ENCODE results near the gene PRKCZ.

DNA sequence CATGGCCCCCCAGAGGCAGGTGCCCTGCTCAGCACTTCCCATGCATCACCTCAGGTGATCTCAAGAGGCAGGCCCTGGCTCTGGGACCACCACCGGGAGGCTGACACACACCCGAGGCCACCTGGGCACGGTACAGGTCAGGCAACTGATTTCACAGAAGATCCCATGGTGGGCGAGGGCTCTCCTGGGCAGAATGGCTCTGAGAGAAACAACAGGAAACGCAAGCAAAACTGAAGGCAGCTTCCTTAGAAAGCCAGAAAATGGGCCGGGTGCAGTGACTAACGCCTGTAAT, 166.5 kb downstream of the PRKCZ start:
- TF ChIP-seq EZH2 (IDR thresholded peaks at IDR 0.05; ENCODE audit: borderline replicate concordance, low read depth, low read length) (no peak), ZNF12 (CRISPR knock-in tag; IDR thresholded peaks at IDR 0.05) (no peak), POLR2AphosphoS5 (IDR thresholded peaks at IDR 0.05; ENCODE audit: control insufficient read depth, insufficient read depth, low read depth, low read length) (no peak), ATF1 (CRISPR knock-in tag; IDR thresholded peaks at IDR 0.05) (no peak), ATF1 (tag; IDR thresholded peaks at IDR 0.05) (no peak), POLR2A (conservative IDR thresholded peaks at IDR 0.05) (no peak), CHD2 (IDR thresholded peaks at IDR 0.05; ENCODE audit: low read depth, low read length) (no peak), EP300 (IDR thresholded peaks at IDR 0.05; ENCODE audit: low read length) (no peak), YY1 (IDR thresholded peaks at IDR 0.05; ENCODE audit: borderline replicate concordance in 1 of 3, control insufficient read depth in 1 of 3, extremely low read depth in 1 of 3, insufficient read depth in 3 of 3, insufficient read length in 1 of 3, insufficient replicate concordance in 2 of 3, low read depth in 1 of 3, low read length in 2 of 3) (no peak), SRF (CRISPR knock-in tag; IDR thresholded peaks at IDR 0.05) (no peak), ELF4 (CRISPR knock-in tag; IDR thresholded peaks at IDR 0.05) (no peak)
- TF ChIP-seq, protein P1, sequence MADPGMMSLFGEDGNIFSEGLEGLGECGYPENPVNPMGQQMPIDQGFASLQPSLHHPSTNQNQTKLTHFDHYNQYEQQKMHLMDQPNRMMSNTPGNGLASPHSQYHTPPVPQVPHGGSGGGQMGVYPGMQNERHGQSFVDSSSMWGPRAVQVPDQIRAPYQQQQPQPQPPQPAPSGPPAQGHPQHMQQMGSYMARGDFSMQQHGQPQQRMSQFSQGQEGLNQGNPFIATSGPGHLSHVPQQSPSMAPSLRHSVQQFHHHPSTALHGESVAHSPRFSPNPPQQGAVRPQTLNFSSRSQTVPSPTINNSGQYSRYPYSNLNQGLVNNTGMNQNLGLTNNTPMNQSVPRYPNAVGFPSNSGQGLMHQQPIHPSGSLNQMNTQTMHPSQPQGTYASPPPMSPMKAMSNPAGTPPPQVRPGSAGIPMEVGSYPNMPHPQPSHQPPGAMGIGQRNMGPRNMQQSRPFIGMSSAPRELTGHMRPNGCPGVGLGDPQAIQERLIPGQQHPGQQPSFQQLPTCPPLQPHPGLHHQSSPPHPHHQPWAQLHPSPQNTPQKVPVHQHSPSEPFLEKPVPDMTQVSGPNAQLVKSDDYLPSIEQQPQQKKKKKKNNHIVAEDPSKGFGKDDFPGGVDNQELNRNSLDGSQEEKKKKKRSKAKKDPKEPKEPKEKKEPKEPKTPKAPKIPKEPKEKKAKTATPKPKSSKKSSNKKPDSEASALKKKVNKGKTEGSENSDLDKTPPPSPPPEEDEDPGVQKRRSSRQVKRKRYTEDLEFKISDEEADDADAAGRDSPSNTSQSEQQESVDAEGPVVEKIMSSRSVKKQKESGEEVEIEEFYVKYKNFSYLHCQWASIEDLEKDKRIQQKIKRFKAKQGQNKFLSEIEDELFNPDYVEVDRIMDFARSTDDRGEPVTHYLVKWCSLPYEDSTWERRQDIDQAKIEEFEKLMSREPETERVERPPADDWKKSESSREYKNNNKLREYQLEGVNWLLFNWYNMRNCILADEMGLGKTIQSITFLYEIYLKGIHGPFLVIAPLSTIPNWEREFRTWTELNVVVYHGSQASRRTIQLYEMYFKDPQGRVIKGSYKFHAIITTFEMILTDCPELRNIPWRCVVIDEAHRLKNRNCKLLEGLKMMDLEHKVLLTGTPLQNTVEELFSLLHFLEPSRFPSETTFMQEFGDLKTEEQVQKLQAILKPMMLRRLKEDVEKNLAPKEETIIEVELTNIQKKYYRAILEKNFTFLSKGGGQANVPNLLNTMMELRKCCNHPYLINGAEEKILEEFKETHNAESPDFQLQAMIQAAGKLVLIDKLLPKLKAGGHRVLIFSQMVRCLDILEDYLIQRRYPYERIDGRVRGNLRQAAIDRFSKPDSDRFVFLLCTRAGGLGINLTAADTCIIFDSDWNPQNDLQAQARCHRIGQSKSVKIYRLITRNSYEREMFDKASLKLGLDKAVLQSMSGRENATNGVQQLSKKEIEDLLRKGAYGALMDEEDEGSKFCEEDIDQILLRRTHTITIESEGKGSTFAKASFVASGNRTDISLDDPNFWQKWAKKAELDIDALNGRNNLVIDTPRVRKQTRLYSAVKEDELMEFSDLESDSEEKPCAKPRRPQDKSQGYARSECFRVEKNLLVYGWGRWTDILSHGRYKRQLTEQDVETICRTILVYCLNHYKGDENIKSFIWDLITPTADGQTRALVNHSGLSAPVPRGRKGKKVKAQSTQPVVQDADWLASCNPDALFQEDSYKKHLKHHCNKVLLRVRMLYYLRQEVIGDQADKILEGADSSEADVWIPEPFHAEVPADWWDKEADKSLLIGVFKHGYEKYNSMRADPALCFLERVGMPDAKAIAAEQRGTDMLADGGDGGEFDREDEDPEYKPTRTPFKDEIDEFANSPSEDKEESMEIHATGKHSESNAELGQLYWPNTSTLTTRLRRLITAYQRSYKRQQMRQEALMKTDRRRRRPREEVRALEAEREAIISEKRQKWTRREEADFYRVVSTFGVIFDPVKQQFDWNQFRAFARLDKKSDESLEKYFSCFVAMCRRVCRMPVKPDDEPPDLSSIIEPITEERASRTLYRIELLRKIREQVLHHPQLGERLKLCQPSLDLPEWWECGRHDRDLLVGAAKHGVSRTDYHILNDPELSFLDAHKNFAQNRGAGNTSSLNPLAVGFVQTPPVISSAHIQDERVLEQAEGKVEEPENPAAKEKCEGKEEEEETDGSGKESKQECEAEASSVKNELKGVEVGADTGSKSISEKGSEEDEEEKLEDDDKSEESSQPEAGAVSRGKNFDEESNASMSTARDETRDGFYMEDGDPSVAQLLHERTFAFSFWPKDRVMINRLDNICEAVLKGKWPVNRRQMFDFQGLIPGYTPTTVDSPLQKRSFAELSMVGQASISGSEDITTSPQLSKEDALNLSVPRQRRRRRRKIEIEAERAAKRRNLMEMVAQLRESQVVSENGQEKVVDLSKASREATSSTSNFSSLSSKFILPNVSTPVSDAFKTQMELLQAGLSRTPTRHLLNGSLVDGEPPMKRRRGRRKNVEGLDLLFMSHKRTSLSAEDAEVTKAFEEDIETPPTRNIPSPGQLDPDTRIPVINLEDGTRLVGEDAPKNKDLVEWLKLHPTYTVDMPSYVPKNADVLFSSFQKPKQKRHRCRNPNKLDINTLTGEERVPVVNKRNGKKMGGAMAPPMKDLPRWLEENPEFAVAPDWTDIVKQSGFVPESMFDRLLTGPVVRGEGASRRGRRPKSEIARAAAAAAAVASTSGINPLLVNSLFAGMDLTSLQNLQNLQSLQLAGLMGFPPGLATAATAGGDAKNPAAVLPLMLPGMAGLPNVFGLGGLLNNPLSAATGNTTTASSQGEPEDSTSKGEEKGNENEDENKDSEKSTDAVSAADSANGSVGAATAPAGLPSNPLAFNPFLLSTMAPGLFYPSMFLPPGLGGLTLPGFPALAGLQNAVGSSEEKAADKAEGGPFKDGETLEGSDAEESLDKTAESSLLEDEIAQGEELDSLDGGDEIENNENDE (IDR thresholded peaks at IDR 0.05; ENCODE audit: low read depth, low read length): no peak
- TF ChIP-seq, protein P2, sequence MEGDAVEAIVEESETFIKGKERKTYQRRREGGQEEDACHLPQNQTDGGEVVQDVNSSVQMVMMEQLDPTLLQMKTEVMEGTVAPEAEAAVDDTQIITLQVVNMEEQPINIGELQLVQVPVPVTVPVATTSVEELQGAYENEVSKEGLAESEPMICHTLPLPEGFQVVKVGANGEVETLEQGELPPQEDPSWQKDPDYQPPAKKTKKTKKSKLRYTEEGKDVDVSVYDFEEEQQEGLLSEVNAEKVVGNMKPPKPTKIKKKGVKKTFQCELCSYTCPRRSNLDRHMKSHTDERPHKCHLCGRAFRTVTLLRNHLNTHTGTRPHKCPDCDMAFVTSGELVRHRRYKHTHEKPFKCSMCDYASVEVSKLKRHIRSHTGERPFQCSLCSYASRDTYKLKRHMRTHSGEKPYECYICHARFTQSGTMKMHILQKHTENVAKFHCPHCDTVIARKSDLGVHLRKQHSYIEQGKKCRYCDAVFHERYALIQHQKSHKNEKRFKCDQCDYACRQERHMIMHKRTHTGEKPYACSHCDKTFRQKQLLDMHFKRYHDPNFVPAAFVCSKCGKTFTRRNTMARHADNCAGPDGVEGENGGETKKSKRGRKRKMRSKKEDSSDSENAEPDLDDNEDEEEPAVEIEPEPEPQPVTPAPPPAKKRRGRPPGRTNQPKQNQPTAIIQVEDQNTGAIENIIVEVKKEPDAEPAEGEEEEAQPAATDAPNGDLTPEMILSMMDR (IDR thresholded peaks at IDR 0.05 in 2 of 3, conservative IDR thresholded peaks at IDR 0.05 in 1 of 3; ENCODE audit: insufficient read depth in 2 of 3, low read depth in 1 of 3, low read length in 3 of 3): no peak
